Measurements from ENCODE around the gene CYGB.

DNA sequence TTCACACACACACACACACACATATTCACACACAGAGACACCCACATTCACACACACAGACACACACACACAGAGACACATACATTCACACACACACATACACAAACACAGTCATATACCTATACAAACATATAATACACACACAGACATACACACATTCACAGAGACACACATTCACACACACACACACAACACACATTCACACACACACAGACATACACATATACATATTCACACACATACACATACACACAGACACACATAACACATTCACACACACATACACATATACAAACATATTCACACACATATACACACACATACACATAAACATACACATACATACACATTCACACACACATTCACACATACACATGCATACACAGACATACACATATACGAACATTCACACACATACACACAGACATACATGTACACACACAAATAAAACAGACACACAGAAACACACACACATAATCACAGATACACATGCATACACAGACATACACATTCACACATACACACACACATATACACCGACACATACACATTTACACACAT is 10.2 kb upstream of the CYGB start:
- TF ChIP-seq MAX (IDR thresholded peaks at IDR 0.05) (no peak), YY1 (IDR thresholded peaks at IDR 0.05; ENCODE audit: low read depth) (no peak), TEAD4 (IDR thresholded peaks at IDR 0.05) (no peak), CEBPB (IDR thresholded peaks at IDR 0.05) (no peak), REST (IDR thresholded peaks at IDR 0.05; ENCODE audit: low read depth) (no peak), RAD21 (IDR thresholded peaks at IDR 0.05; ENCODE audit: low read depth) (no peak), TAF1 (IDR thresholded peaks at IDR 0.05; ENCODE audit: low read depth) (no peak), TCF12 (IDR thresholded peaks at IDR 0.05; ENCODE audit: low read depth) (no peak)
